ENCODE results near the gene UTP15.

Gene UTP15, protein sequence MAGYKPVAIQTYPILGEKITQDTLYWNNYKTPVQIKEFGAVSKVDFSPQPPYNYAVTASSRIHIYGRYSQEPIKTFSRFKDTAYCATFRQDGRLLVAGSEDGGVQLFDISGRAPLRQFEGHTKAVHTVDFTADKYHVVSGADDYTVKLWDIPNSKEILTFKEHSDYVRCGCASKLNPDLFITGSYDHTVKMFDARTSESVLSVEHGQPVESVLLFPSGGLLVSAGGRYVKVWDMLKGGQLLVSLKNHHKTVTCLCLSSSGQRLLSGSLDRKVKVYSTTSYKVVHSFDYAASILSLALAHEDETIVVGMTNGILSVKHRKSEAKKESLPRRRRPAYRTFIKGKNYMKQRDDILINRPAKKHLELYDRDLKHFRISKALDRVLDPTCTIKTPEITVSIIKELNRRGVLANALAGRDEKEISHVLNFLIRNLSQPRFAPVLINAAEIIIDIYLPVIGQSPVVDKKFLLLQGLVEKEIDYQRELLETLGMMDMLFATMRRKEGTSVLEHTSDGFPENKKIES

DNA sequence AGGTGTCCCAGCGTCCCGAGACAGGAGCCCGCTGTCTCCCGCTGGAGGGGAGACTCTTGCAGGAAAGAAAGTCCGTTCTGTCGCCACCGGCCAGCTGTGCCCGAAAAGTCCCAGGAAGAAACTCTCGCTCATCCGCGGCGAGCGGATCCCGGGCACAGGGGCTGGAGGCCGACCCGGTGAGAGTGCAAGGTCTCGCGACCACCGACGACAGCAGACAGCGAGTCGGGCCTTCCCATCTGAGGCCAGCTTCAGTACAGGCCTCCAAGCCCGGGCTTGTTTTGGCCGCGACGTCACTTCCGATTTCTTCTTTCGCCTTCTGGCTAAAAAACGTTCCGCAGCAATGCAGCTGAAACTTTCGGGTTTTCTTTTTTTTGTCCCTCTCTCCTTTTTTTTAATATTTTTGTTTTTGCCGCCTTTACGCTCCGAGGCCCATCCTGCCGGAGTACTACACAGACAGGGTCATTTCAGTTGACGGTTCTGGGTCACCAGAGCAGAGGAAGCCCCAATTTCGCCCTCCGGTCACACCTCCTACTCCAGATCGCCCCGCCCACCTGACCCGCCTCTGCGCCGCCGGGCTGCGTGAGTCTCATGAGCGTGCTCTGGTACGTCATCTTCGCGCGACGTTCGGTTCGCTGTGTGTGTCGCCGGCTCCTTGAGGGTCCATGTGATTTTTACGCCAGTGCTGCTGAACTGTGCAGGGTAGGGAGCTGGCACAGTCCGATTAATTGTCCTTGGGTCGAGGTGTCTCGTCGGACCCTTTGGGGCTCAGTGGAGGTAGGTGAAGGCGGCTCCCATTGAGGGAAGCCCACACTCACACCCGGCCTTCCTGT, at the start of gene UTP15, which contains the start of gene ANKRA2:
Gene UTP15, plus strand, starts transcription at position 605 of the 830 bp plus-strand sequence. CDS start 1,602 bp downstream, outside the sequence.
Gene ANKRA2, minus strand, starts transcription at position 501 of the 830 bp plus-strand sequence. CDS start 2,758 bp downstream, outside the sequence.
- DNase-seq = peak; percentile 97

DNA sequence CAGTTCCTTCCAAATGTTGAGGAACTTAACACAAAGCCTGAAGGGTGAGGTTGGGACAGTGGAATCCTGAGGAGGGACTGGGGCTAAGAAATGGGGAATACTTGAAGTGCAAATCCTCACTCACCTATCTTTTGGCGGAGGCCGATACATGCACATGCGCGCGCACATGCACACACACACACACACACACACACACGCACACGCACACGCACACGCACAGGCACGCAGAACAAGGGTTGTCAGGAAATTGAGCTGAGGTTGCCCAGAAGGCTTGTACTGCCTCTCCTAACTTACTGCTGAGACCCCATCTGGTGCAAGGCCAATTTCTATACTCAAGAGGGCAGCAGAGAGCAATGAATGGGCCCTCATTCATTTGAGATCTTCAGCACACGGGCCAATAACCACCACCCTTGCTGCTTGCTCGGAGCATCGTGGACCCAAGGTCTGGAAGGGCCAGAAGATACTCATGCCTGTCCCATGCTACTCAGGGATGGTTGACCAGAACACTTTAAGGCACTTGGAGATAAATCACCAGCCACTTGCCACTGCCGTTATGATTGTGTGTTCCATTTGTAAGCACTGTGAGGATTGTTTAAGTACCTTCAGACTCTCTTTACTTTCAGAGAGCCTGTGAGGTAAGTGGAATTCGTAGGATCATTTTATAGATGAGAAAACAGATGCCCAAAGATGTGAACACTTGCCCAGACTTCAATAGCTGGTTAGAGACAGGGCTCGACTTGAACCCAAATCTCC, 45.8 kb upstream of the UTP15 start:
- DNase-seq = peak; percentile 80

DNA sequence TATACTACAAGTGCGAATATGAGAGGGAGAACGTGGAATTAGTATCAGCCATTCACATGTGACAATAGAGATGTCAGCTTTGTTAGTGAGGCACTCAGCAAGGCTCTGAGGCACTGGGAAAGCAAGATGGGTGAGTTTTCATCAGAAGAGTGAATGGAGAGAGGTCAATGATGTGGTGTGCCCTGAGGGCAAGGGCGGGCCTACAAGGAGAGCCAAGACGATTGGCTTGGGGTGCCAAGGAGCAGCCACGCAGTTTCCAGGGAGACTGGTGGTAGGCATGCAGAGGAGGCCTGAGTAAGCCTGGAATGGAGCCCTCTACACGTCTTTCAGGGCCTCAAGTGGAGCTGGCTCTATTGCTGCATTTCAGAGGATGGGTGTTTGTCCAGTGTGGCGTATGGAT, 42.6 kb upstream of the UTP15 start:
- no peak for DNase-seq

DNA sequence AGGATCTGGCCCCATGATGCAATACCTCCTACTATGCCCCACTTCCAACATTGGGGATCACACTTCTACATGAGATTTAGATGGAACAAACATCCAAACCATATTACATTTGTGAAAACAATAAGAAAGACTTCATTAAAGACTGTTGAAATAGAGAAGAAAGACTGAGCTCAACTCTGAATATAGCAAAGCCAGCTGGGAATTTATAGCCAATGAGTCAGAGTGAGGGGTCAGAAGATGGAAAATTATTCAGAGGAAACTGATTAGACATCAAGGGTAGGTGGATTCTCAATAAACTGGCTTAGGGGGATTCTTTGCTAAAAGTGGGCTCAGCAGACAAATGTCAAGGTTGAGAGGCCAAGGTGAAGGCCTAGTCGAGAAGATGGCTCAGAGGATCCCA, 41.7 kb upstream of the UTP15 start:
- DNase-seq = no peak

DNA sequence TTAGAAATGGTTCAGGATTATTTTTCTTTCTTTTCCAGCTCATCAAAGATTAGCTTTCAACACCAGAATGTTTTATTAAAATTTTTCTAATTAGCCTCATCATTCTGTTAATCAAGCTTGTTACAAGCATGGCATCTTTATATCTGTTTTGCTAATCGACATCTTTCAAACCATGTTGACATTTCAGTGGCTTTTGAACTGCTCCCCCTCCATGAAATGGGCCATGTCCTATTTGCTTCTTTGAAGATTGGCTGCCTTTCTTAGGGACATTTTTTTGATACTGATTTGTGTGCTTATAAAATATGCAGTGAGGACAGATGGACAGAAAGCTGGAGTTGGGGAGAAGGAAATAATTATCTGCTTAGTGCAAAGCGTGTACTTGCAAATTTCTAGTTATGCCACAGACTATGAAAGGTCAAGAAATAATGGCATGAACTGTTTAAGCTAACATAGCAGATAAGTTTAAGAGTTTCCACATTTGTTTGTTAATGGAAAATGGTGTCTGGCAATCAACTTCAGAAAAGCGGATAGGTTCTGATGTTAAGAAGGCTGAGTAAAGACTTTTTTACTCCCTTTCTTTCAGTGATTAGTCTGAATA, 39.8 kb upstream of the UTP15 start:
- DNase-seq = no peak

DNA sequence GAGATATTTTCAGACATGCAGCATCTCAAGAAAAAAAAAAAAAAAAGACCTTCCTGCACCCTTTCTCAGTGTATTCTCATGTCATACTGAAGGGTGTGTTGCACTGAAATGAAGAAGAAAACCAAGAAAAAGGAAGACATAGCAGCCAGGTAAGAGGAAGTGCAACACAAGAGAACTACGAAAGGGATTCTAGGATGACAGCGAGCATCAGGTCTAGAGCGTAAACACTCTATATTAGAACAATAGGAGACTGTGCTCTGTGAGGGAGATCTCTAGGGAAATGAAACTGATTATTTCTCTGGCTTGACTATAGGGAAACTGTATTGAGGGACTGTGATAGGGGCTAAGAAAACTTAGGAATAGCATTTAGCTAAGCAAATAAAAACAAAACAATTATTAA, 37.3 kb upstream of the UTP15 start:
- DNase-seq = no peak

DNA sequence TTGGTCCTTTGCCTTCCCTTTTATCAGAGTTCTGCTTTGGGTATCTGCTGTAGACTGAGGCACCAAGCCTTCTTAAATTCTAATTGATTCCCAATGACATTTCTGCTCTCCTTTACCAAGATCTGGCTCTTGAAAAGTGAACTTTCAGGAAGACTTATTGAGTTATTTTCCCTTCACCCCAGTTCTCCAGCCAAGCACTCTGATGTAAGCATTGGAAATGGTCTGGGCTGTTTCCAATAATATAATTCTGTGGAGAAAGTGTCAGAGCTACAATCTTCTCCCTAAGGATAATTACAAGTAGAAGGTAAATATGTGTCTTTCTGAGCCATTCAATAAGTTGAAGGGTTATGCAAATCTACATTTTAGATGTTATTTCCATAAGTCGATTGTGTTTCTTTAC, 36.5 kb upstream of the UTP15 start:
- DNase-seq = no peak

DNA sequence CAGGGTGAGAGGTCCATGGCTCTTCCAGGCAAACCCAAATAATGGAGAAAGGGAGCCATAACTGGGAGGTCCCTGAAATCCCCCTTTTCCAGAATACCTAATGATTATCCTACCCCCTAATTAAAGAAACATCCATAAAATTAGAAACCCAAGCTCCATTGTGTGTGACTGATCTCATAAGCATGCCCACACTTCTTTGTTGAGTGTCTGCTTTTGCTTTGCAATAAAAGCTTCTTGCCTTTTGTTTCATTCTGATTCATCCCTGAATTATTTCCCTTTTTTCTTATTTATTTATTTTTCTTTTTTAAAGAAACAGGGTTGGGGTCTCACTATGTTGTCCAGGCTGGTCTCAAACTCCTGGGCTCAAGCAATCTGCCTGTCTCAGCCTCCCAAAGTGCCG, 34.2 kb upstream of the UTP15 start:
- no peak for DNase-seq

DNA sequence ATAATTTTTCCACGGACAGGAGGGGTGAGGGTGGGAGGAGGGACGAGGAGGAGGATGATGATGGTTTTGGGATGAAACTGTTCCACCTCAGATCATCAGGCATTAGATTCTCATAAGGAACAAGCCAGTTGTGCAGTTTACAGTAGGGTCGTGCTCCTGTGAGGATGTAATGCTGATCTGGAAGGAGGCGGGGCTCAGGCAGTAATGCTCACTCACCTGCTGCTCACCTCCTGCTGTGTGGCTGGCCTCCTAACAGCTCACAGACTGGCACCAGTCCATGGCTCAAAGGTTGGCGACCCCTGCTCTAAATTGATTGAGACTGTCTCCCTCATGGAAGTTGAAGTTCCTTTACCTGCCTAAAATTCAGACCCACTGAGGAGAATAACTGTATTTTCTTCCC, 33.3 kb upstream of the UTP15 start:
- no peak for DNase-seq

DNA sequence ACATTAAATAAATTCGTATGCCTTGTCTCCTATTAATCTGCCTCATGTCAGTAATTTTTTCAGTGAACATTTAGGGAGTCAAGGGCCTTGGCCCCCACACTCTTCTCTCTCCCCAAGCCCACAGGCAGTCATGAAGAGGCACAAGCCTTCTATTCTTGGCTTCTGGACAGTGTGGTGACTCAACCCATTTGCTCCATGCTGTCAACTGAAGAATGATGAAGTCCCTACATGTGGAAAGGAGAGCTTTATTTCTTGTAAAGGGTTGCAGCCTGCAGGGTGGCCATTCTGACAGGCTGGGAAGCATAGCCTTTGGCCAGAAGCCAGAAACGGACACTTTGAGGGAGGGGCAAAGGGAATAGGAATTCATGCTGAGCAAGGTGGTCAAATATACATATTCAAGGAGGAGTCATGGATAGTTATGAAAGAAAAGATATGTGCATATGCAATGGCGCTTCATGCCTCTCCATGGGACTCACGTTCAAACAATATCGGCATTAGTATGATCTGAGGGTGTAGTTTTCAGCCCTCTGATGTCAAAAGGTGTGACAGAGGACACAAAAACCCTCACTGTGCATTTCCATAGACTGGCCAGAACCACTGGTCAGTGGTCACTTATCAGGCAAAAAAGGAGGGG, 31.4 kb upstream of the UTP15 start:
- DNase-seq = no peak

DNA sequence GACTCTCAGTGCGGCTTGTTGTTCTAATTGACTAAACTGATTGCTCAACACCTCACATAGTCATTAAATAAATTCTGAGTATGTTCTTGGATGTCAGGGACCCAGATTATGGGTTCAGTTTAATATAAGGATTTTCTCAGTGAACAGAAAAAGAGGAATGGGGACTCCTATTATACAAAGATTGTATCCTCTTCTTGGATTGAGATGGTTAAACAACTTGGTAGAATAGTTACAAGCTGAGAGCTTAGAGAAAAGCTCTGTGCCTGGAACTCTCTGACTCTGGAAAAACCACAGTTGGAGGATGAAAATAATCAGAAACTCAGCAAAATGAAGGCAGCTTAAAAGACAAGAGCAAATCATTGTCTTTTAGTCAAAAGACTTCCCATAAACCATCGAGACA, 30.6 kb upstream of the UTP15 start:
- DNase-seq = no peak

DNA sequence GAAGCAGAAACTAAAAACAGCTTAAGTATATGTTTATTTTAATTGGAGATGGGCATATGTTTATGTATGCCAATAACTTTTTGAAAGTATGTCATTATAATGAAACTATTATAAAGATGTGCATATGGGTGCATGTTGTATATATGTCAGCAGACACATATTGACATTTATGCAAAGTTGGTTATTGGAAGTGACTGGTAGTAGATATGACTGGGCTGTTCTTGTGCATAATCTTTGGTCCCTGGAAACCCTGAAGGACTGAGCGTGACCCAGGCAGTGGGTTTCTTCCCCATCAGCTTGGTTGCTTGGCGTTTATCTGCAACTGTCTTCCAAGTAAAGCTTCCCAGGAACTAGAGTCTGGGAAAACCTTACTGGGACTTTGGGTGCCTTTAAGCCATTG, 25.8 kb upstream of the UTP15 start:
- no peak for DNase-seq

DNA sequence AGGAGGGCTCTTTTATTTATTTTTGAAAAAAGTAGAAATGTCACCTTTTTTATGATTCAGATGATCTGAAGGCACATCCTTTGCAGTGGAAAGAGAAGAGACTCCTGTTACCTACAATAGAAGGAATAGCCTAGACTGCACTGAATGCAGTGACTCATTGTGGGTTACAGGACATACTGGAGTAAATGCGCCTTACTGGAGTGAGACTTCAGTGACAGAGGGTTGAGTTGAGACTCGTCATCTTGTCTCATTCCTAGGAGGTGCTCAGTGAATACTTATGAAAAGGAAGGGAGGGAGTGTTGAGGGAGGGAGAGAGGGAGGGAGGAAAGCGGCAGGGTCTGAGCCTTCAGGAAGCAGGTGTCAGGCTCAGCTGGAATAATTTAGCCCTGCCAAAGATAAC, 25.4 kb upstream of the UTP15 start:
- no peak for DNase-seq

DNA sequence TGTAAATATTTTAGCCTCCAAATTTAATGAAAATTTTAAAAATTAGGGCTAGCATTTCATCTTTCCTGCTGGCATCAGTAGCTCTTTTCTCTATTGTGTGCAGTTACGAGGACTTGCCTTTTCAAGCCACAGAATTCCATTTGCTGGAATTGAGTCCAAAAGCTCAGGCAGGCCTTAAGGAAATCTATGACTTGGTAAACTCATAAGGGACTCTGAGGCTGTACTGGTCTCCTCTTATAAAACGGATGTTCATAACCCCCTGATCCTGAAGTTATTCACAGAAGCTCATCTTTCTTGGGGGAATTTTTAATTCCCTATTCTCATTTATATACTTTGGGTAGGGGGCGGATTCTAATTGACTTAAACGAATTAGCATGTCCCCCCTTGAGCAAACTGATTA, 23.5 kb upstream of the UTP15 start:
- DNase-seq = no peak

DNA sequence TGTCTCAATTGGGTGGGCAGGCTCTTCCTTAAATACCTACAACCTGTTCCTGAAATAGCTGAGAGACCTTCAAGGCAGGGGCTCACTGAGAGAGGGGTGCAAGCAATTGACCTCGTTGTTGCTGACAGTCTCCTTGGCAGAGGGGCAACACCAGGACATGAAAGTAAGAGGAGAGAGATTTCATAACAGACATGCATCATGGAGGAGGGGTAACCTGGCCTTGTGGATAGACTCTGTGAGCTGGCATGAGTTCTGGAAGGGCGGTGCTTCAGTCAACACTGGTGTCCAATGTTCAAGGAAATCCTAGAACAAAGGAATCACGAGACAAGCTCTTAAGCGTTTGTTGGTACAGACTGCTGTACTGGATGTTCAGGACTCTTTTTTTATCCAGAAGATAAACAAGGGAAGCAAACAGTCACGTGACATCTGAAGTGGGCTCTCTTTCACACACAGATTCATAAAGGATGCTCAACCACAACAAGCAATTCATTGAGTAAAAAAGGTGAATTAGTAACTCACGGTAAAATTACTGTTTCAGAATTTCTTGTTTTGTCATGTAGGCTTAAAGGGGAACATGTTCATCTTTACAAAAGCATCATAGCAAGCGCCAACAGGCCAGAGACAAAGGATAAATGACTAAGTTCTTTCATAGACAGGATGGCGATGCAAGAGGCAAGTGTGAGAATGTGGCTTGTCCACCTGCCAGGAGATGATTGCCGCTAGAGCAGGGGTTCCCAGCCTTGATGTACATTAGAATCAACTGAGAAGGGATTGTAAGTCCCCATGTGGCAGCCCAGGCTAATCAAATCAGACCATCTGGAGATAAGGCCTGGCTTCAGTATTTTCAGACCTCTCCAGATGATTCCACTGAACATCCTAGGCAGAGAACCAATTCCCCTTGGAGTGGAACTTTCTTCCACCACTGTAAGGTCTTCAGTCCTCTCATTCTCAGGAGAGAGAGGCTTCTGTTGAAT, 20.8 kb upstream of the UTP15 start:
- no peak for DNase-seq

DNA sequence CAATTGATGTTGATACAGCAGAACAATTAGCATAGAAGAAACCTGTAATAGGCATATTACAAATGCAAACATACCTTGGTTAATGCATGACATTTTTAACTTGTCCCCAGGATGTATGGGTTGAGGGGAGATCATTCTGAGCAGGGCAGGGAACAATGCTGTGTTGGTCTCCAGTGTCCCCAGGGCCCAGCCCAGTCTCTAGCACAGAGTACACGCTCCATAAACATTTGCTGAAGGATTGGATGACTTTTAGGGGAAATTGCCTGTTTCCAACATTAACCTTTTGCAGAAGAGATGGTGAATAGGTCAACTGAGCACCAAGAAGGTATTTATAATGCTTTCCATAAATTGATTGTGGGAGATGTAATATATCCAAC, 20.2 kb upstream of the UTP15 start:
- no peak for DNase-seq

DNA sequence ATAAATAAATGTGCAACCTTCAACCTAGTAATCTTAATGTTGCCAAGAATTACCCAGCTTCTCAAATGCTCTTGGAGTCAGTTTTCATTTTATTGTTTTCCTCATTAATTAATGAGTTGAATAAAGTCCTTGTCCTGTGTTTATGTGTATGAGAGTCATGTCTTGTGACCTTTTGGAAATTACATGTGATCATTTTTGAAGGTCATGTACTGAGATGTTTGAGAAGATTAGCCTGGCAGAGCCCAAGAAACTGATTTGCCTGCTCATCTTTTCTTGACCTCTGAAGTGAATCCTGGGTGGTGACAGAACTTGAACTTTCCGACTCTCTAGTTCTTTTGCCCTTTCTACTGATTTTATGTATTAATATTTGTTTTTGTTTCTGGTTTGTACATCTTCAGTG, 15.5 kb upstream of the UTP15 start:
- DNase-seq = no peak

DNA sequence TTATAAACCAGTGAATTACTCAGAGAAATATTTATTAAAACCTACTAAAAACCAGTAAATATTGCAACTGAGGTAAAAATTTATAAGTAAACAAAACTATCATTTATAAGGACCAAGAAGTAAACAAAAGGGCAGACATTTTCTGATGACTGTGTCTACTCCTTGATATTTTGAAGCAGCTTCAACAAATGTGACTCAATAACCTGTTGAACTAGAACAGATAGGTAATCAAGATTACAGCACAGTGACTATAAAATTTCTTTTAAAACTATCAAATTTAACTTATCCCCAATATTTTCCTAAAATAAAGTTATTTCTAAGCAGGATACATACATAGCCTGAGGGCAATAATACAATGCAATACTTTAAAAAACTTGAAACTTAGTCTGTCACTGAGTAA, 12.9 kb upstream of the UTP15 start:
- DNase-seq = no peak

DNA sequence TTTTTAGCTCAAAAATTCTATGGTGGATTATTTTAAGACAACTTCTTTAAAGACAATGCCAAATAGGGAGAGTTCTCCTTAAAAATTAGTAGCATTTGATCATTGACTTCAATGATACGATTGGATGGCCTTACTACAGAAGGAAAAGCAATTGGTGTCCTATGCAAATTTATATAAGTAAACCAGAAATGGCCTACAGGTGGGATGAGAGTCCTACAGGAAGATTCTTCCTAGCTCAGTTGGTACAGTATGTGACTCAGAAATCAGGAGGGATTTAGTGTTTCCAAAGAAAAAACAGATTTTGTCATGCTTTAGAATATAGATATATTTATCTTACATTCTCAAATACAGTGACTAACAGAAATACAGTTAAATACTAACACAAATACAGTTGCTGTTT, 6.6 kb upstream of the UTP15 start:
- DNase-seq = no peak

DNA sequence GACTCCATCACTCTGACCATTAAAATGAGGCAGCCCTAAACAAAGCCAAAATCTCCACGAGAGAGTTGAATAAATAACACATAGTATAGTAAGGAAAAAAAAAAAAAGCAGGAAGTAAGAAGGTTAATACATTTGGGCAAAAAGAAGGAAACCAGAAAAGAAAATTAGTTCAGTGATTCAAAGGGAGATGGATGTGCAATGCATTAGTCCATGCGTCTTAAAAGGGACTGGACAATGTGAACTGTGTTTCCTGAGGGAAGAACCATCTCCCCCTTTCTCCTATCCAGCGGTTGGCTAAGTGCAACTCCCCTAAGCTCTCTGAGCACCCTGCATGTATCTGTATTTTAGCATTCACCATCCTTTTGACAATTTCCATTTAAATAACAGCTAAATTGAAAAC, 1.5 kb upstream of the UTP15 start:
- DNase-seq = no peak

DNA sequence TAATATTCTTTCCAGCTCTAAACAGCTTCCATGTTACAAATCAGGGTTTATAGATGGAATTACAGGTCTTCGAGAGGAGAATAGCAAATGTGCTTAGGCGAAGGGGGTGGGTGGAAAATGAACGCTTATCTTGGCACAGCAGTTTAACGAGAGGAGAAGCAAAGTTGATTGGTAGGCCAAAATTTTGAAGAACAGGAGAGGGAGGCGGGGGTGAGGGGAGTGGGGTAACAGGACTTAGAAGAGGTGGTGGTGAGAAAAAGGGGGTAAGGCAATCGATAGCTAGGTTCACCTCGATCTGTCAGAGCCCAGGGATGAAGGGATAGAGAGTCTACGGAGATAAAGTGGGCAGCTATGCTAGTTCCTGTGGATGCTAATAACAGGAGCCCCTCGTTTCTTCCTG, 868 bp upstream of the UTP15 start:
- no peak for DNase-seq

Data from CD4-positive, alpha-beta T cell treated with Interleukin-4 for 4 hours (primary cell).